LNCaP clone FGC (cell line): ENCODE measurements around the gene SMNDC1.
A peak's percentile ranks its signal among the peaks of the same experiment; 100 is the strongest.

ENCODE experiments used
- DNase-seq: peaks from one replicate; pipeline ENCODE4 v3.0.0-alpha.2; 2011; ENCODE audit warnings: low read depth
- H3K4me3 ChIP-seq: 2 replicates; pipeline ENCODE4 v1.5.1; 2011; ENCODE audit warnings: mild to moderate bottlenecking, low read depth, low read length, control low read depth
- CTCF ChIP-seq: IDR thresholded peaks from 2 replicates; pipeline ENCODE4 v1.5.1; 2012; ENCODE audit warnings: mild to moderate bottlenecking; ENCODE audit not compliant: control insufficient read depth, insufficient read depth; ENCODE audit errors: extremely low read depth

Gene SMNDC1

GRCh38 chr10:110268442-110268841 is 36.3 kb downstream of the SMNDC1 start:
- no peak for DNase-seq
- TF ChIP-seq CTCF, result no peak
- no peak overlapping the region for H3K4me3 ChIP-seq

- H3K4me3 ChIP-seq, result no peak overlapping the region
- TF ChIP-seq CTCF, result no peak
- no peak for DNase-seq
Measured at GRCh38 chr10:110267276-110267675, 37.4 kb downstream of the SMNDC1 start.

GRCh38 chr10:110265573-110266193 is 39.0 kb downstream of the SMNDC1 start:
- no peak for DNase-seq
- TF ChIP-seq CTCF, result no peak
- no peak overlapping the region for H3K4me3 ChIP-seq

GRCh38 chr10:110263164-110263563 is 41.6 kb downstream of the SMNDC1 start:
- TF ChIP-seq CTCF, result no peak
- H3K4me3 ChIP-seq, result no peak overlapping the region
- no peak for DNase-seq

- H3K4me3 ChIP-seq, result no peak overlapping the region
- peak; percentile 40 for DNase-seq
- no peak for TF ChIP-seq CTCF
Measured at GRCh38 chr10:110260746-110261477, 43.8 kb downstream of the SMNDC1 start.

- no peak for TF ChIP-seq CTCF
- no peak for DNase-seq
- H3K4me3 ChIP-seq, result no peak overlapping the region
Measured at GRCh38 chr10:110259317-110259716, 45.4 kb downstream of the SMNDC1 start.
